GM12878 (cell line): ENCODE data around the gene ADGRA3. TPM values are rescaled to one million over a fixed set of nuclear protein-coding genes. Genes with fewer than 3 reads are reported as not detected.

Experiments
- ATF7 ChIP-seq: fragments of 450-650 bp; IDR thresholded peaks from 2 replicates; pipeline ENCODE4 v1.6.1; 2016; ENCODE audit warnings: low read depth, mild to moderate bottlenecking
- BCL3 ChIP-seq: IDR thresholded peaks from 2 replicates; pipeline ENCODE4 v1.6.1; 2011; ENCODE audit warnings: borderline replicate concordance, low read depth, mild to moderate bottlenecking, moderate library complexity, low read length; ENCODE audit not compliant: insufficient read depth, poor library complexity, severe bottlenecking
- CBX3 ChIP-seq: fragments of 200-600 bp; sonication (generic); IDR thresholded peaks from 2 replicates; pipeline ENCODE4 v1.6.1; 2016; ENCODE audit warnings: low read depth, borderline replicate concordance
- CHD1 ChIP-seq: IDR thresholded peaks from 2 replicates; pipeline ENCODE4 v1.6.1; 2012; ENCODE audit warnings: low read depth, low read length, improper control_type of control experiment
- E2F8 ChIP-seq: fragments of 450-650 bp; IDR thresholded peaks from 2 replicates; pipeline ENCODE4 v1.6.1; 2018; ENCODE audit warnings: mild to moderate bottlenecking, low read depth, moderate library complexity; ENCODE audit not compliant: partially characterized antibody
- ETV6 ChIP-seq, 2 experiments: fragments of 450-650 bp in 1 of 2; IDR thresholded peaks in 1 of 2; conservative IDR thresholded peaks in 1 of 2; 2 replicates each; pipeline ENCODE4 v1.6.1; 2014; ENCODE audit warnings: antibody characterized with exemption in 1 of 2, borderline replicate concordance in 1 of 2, low read depth in 1 of 2, mild to moderate bottlenecking in 1 of 2, moderate library complexity in 1 of 2
- FOXK2 ChIP-seq: fragments of 450-650 bp; IDR thresholded peaks from 2 replicates; pipeline ENCODE4 v1.6.1; 2017; ENCODE audit warnings: mild to moderate bottlenecking, moderate library complexity
- MAX ChIP-seq: IDR thresholded peaks from 2 replicates; pipeline ENCODE4 v1.6.1; 2012; ENCODE audit warnings: low read depth, low read length, improper control_type of control experiment
- MEF2B ChIP-seq: fragments of 450-650 bp; IDR thresholded peaks from 2 replicates; pipeline ENCODE4 v1.6.1; 2018; ENCODE audit warnings: mild to moderate bottlenecking, moderate library complexity; ENCODE audit not compliant: partially characterized antibody, poor library complexity, severe bottlenecking
- NR2F1 ChIP-seq: fragments of 450-650 bp; conservative IDR thresholded peaks from 2 replicates; pipeline ENCODE4 v1.6.1; 2017; ENCODE audit warnings: mild to moderate bottlenecking
- PBX3 ChIP-seq: IDR thresholded peaks from 2 replicates; pipeline ENCODE4 v1.6.1; 2011; ENCODE audit warnings: mild to moderate bottlenecking, low read depth, low read length, moderate library complexity; ENCODE audit not compliant: insufficient replicate concordance
- RB1 ChIP-seq: fragments of 450-650 bp; formaldehyde crosslinking; IDR thresholded peaks from 2 replicates; pipeline ENCODE4 v1.6.1; 2017; ENCODE audit warnings: mild to moderate bottlenecking, borderline replicate concordance
- SMARCA5 ChIP-seq: fragments of 450-650 bp; IDR thresholded peaks from 2 replicates; pipeline ENCODE4 v1.6.1; 2017; ENCODE audit warnings: mild to moderate bottlenecking
- SP1 ChIP-seq: IDR thresholded peaks from one replicate; pipeline ENCODE4 v1.6.1; 2011; ENCODE audit warnings: low read depth, low read length
- SUPT20H ChIP-seq: IDR thresholded peaks from 2 replicates; pipeline ENCODE4 v1.6.1; 2011; ENCODE audit warnings: low read depth, mild to moderate bottlenecking, low read length, moderate library complexity, borderline replicate concordance; ENCODE audit not compliant: control insufficient read depth
- YBX1 ChIP-seq: fragments of 450-650 bp; IDR thresholded peaks from 2 replicates; pipeline ENCODE4 v1.6.1; 2016; ENCODE audit warnings: antibody characterized with exemption
- YY1 ChIP-seq: IDR thresholded peaks from 2 replicates; pipeline ENCODE4 v1.6.1; 2011; ENCODE audit warnings: low read depth, mild to moderate bottlenecking, low read length
- ZNF592 ChIP-seq: fragments of 450-650 bp; IDR thresholded peaks from 2 replicates; pipeline ENCODE4 v1.6.1; 2017; ENCODE audit warnings: mild to moderate bottlenecking, moderate library complexity
- ZZZ3 ChIP-seq: IDR thresholded peaks from 2 replicates; pipeline ENCODE4 v1.6.1; 2011; ENCODE audit warnings: low read depth; ENCODE audit not compliant: control insufficient read depth, insufficient read length
- polyA plus RNA-seq, 11 experiments: library from polyadenylated mRNA; depleted of rRNA in 4 of 11; unstranded in 6 of 11; stranded (reverse) in 5 of 11; fragments of >200 nt; fragmentation: Nextera tagmentation in 4 of 11; fragmentation: Illumina TruSeq in 1 of 11; extraction: Ambion mirVana in 4 of 11; extraction: Trizol in 1 of 11; gene quantifications; 1 replicate in 1 of 11; 2 replicates in 10 of 11; pipeline versions ENCODE4 v1.2.1 to v1.2.3, GENCODE V29; 2011 to 2016; ENCODE audit warnings: inconsistent platforms in 2 of 11, missing spikeins in 2 of 11, low read depth in 1 of 11
- total RNA-seq, 4 experiments: library from RNA; depleted of rRNA in 3 of 4; stranded (reverse); fragments of >200 nt in 3 of 4; fragmentation: Illumina TruSeq in 1 of 4; extraction: Trizol in 1 of 4; gene quantifications; 2 replicates each; pipeline versions ENCODE4 v1.2.1 to v1.2.3, GENCODE V29; 2013 to 2021

Gene ADGRA3
- total and polyA plus RNA-seq, 10 of the 15 experiments (the other 5 are each of a cell fraction or from before 2014, with no cell fraction given) = 0.24 to 66.2 (median 2.5) TPM

GRCh38 chr4:22500831-22501714, 14.8 kb downstream of the ADGRA3 start (continued):
- TF ChIP-seq YBX1 (no peak), RB1 (no peak), CHD1 (no peak), ETV6 (conservative IDR thresholded peaks at IDR 0.05 in 1 of 2, IDR thresholded peaks at IDR 0.05 in 1 of 2; ENCODE audit: borderline replicate concordance in 1 of 2, low read depth in 1 of 2) (no peak), NR2F1 (peak; percentile 63; the same call in 1 of the 2 replicates), MEF2B (no peak), ZNF592 (no peak), E2F8 (no peak), SMARCA5 (peak; percentile 12; the same call in 1 of the 2 replicates), FOXK2 (no peak), YY1 (no peak), SP1 (no peak), MAX (no peak), ATF7 (peak; percentile 73; the same call in 1 of the 2 replicates), SUPT20H (no peak), PBX3 (no peak), ZZZ3 (no peak), BCL3 (no peak), CBX3 (no peak)
